Activated CD8-positive, alpha-beta memory T cell treated with anti-CD3 and anti-CD28 coated beads, Interleukin-2, amount 50 U/mL, for 24 hours (primary cell): ENCODE results near the gene KITLG.
"Not testable (repeated sequence)": the region's sequence is repeated elsewhere in the genome, so short reads cannot be mapped to it uniquely, and the experiment has no call there.

ENCODE experiments used
- DNase-seq: peaks from one replicate; pipeline ENCODE4 v3.0.0-alpha.2; 2020; ENCODE audit errors: extremely low read depth

Gene KITLG

DNA sequence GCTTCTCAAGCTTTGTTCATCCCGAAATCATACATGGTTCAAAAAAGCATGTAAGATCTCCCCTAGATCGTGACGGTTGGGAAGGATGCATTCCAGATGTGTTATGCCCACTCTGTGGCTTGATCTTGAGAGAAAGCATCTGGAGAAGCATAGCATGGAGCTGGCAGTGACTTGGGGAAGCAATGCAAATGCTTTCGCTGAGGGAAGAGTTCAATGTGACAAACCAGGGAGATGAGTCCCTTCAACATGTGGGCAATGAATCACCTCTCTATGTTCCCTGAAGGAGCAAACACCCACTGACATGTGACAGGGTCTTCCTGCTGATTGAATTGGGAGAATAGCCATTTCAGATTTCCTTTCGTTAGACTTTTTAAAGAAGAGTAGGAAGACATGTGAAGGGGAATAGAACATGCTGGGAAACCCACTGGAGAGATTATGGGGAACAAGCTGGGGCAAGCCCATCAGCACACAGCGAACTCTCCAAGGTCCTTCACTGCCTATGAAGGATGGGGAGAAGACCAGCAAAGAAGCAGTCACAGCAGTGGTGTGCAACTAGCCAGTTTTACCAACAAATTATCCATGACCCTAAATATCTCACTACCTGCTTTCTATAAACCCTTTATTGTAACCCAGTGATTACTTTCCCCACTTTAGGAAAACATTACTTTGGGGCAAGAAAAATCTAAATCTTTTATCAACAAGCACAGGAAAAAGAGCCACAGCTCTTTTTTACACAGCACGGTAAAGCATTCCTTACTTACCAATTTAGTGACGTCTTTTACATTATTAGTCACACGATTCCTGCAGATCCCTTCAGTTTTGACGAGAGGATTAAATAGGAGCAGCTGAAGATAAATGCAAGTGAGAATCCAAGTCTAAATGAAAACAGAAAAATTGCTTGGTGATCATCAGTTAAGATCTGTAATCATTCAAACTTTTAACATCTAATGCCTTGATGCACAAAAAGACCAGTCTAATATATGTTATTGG, 35.0 kb downstream of the KITLG start:
- DNase-seq, result no peak

GRCh38 chr12:88539893-88540292, 40.4 kb downstream of the KITLG start:
- no peak for DNase-seq

- no peak for DNase-seq
Measured at GRCh38 chr12:88538697-88539096, 41.6 kb downstream of the KITLG start.

DNA sequence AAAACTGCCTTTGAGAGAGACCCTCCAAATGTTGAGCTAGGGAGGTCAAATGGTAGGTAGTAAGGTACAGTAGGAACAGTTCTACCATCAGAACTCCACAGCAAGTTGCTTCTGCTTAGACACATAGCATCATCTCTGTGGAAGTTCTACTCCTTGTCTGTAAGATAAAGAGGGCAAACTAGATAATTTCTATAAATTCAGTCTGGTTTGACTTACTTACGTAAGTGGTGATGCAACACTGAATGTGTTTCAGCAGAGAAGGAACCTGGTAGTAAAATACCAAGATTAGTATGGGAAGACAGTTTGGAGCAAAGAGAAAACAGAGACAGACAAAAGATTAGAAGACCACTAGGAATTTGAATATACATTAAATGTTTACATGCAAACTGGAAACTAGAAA, 42.0 kb downstream of the KITLG start:
- no peak for DNase-seq

GRCh38 chr12:88530868-88531267, 49.4 kb downstream of the KITLG start:
- no peak for DNase-seq

DNA sequence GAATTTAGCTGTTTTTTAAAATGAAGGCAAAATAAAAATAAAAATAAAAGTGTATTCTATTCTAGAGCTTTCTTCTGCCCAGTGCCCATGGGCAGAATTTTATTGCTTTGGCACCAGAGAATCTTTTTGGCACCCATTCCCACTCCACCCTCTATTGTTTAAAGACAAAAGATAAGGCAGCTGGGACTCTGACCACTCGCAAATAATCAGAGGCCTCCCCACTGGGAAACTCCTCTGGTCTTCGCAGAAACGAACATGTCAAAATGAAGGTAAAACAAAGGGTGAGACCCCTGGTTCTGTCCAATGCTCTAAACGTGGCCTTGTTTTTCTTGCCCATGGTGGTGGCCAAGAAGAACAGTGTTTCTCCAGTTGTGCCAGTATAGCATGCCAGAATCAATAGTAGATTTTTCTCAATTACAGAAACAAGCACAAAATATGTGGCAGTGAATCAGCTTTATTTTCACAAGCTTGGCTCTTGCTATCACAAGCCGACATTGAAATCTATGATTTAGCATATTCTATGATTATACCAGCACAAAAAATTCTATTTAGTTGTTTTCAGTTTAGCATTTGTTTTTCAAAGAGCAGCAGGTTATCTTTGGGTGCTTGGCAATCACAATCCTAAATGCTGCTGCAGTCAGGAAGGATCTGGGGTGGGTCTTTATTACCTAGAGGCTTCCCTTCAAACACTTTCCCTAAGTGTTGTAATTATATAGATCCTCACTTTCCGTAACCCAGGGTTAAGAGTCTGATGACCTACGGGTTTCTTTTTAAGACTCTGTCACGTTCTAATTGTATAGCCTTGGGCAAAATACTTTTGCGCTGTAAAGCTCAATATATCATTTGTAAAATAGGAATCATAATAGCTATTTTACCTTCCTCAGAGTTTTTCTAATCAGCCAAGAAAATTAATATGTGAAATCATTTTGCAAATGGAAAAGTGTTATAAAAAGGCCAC, 50.5 kb downstream of the KITLG start:
- DNase-seq, result no peak

GRCh38 chr12:88522961-88523360, 57.3 kb downstream of the KITLG start:
- no peak for DNase-seq

GRCh38 chr12:88520436-88520820, 59.8 kb downstream of the KITLG start:
- no peak for DNase-seq

GRCh38 chr12:88519802-88520435, 60.4 kb downstream of the KITLG start:
- DNase-seq, result no peak

- DNase-seq, result no peak
Measured at GRCh38 chr12:88518863-88519403, 61.3 kb downstream of the KITLG start.

GRCh38 chr12:88516811-88517210, 63.5 kb downstream of the KITLG start:
- DNase-seq, result no peak

DNA sequence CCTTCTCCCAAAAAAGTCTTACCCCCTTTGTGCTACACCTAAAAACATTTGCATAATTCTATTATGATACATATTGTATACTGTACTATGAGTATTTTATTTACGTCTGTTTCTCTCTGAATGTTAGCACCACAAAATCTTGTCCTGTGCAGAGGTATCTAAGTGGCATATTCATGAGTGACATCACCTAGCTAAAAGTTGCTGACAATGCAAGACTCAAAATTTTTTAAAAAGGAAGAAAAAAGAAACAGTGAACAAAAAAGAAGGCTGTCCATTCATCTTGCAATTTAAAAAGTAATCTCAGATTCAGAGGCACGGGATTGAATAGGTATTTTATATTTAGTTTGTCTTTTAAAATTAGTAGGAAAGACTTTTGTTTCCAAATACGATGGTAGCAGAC, 69.4 kb downstream of the KITLG start:
- no peak for DNase-seq

- DNase-seq, result no peak
Measured at GRCh38 chr12:88509851-88510250, 70.4 kb downstream of the KITLG start.

- DNase-seq, result no peak
Measured at GRCh38 chr12:88509347-88509746, 70.9 kb downstream of the KITLG start.

DNA sequence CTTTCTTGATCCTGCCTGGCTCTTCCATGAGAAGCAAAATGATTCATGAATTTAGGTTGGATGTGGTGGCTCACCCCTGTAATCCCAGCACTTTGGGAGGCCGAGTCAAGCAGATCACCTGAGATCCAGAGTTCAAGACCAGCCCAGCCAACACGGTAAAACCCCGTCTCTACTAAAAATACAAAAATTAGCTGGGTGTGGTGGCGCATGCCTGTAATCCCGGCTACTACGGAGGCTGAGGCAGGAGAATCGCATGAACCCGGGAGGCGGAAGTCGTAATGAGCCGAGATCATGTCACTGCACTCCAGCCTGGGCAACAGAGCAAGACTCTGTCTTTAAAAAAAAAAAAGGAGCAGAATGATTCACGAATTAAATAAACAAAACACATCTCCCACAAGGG, 72.4 kb downstream of the KITLG start:
- DNase-seq, result not testable (repeated sequence)

- DNase-seq, result no peak
Measured at GRCh38 chr12:88507270-88507669, 73.0 kb downstream of the KITLG start.

DNA sequence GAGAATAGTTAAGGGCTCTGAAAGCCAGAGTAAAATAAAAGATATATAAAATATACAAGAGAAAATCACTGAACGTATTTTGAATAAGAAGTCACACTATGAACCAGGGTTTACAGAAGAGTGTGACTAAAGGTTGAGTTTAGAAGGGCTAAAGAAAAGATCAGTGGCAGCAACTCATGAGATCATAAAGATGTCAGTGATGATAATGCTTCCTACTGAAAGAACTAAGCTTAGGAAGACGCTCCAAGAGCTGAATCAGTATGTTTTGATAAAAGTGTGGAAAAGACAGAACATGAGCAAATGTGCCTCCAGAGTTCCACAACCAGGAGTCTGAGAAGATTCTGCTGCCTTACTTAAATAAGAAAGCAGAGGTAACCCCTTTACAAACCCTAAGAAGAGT, 74.6 kb downstream of the KITLG start:
- no peak for DNase-seq

GRCh38 chr12:88503281-88503703, 77.0 kb downstream of the KITLG start:
- no peak for DNase-seq

GRCh38 chr12:88501972-88502938, 78.0 kb downstream of the KITLG start:
- no peak for DNase-seq

DNA sequence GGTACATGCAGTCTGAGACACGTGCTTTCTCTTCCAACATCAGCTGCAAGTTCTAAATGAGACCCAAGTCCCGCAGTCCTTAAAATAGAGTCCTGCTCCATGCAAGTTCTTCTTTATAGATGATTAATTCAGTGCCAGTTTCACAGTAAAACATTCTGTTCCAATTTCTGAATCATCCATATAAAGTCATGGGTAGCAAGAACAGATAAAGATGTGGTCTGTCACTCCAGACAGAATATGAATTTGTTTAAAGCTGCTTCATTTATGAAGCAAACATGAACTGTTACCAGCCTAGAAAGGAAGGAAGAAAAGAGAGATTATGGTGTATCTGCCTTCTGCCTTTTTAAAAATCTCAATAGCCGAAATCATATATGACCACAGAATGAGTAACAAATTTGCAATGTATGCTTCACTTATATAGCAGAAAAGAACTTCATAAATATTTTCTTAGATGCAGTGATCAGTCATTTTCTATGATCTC, 83.3 kb downstream of the KITLG start:
- no peak for DNase-seq
